Upper lobe of right lung (tissue), 1 donor: ENCODE measurements around the gene TNS1. TPM values are rescaled to one million over a fixed set of nuclear protein-coding genes. Genes with fewer than 3 reads are reported as not detected.

ENCODE experiments used
- ATAC-seq: fragments of 200-7000 bp; cut with Tn5 transposase; one replicate; pipeline ENCODE4 v1.9.1; 2020; ENCODE audit warnings: mild to moderate bottlenecking, moderate library complexity
- DNase-seq: peaks from one replicate; pipeline ENCODE4 v3.0.0-alpha.2; 2020
- H3K27ac ChIP-seq: fragments of 200-600 bp; one replicate; pipeline ENCODE4 v1.8.0; 2022
- H3K27me3 ChIP-seq: fragments of 200-600 bp; one replicate; pipeline ENCODE4 v1.8.0; 2022; ENCODE audit warnings: mild to moderate bottlenecking
- H3K36me3 ChIP-seq: fragments of 200-600 bp; one replicate; pipeline ENCODE4 v1.8.0; 2022
- H3K4me1 ChIP-seq: fragments of 200-600 bp; one replicate; pipeline ENCODE4 v1.8.0; 2022
- H3K4me3 ChIP-seq: fragments of 200-600 bp; one replicate; pipeline ENCODE4 v1.8.0; 2022; ENCODE audit warnings: mild to moderate bottlenecking
- H3K9me3 ChIP-seq: fragments of 200-600 bp; one replicate; pipeline ENCODE4 v1.8.0; 2022
- CTCF ChIP-seq: fragments of 200-600 bp; IDR thresholded peaks from one replicate; pipeline ENCODE4 v1.8.0; 2022; ENCODE audit warnings: antibody characterized with exemption
- intact Hi-C: fragments of 100-400 bp; cut with DNase I; formaldehyde crosslinking; loops from one replicate; pipeline ENCODE4 v1.11.0; 2022
- total RNA-seq: library from RNA; stranded (reverse); fragmentation: NEBNext Ultra II Directional; extraction: Animal tissue kit (Norgen Biotek cat#: 25700); gene quantifications from one replicate; pipeline ENCODE4 v1.2.1, GENCODE V29; 2021
- donor health status: DM: no; HTN: yes; CAD: no; lungs with severe emphysema.

TNS1 gene
- total RNA-seq, 1 donor from 2014 or later: 669 TPM

- Histone ChIP-seq H3K36me3 (peaks cover 78% of the 10 kb centered on the region), H3K27ac (peak overlapping the region; percentile 2), H3K4me1 (peaks cover 78% of the 10 kb centered on the region), H3K4me3 (no peak overlapping the region), H3K9me3 (no peaks in the 10 kb centered on the region), H3K27me3 (no peaks in the 10 kb centered on the region)
- TF ChIP-seq CTCF: no peak
- ATAC-seq: no peak
- DNase-seq: no peak
- intact Hi-C loops: no loop called here
Measured at GRCh38 chr2:217845301-217845700, 157.5 kb downstream of the TNS1 start.

- DNase-seq (no peak), ATAC-seq (no peak)
- Histone ChIP-seq H3K4me3 (no peak overlapping the region), H3K27ac (peak overlapping the region; percentile 2), H3K9me3 (no peaks in the 10 kb centered on the region), H3K27me3 (no peaks in the 10 kb centered on the region), H3K36me3 (peaks cover 84% of the 10 kb centered on the region), H3K4me1 (peaks cover 78% of the 10 kb centered on the region)
- intact Hi-C loops: no loop called here
- no peak for TF ChIP-seq CTCF
Measured at GRCh38 chr2:217844696-217845095, 158.1 kb downstream of the TNS1 start.

GRCh38 chr2:217843324-217843723 is 159.5 kb downstream of the TNS1 start:
- Histone ChIP-seq H3K4me3 (no peak overlapping the region), H3K4me1 (peaks cover 82% of the 10 kb centered on the region), H3K27me3 (no peaks in the 10 kb centered on the region), H3K36me3 (peaks cover 78% of the 10 kb centered on the region), H3K9me3 (no peaks in the 10 kb centered on the region), H3K27ac (peak overlapping the region; percentile 81)
- ATAC-seq (no peak), DNase-seq (no peak)
- no peak for TF ChIP-seq CTCF
- intact Hi-C loops: no loop called here

- Histone ChIP-seq H3K4me3 (no peak overlapping the region), H3K27me3 (no peaks in the 10 kb centered on the region), H3K27ac (peak overlapping the region; percentile 81), H3K9me3 (no peaks in the 10 kb centered on the region), H3K36me3 (peaks cover 64% of the 10 kb centered on the region), H3K4me1 (peaks cover 81% of the 10 kb centered on the region)
- DNase-seq: no peak
- no peak for ATAC-seq
- intact Hi-C loops: no loop called here
- no peak for TF ChIP-seq CTCF
Measured at GRCh38 chr2:217842017-217842416, 160.8 kb downstream of the TNS1 start.

- no peaks in the 10 kb centered on the region for H3K9me3 ChIP-seq
- no peaks in the 10 kb centered on the region for H3K27me3 ChIP-seq
- no peak for DNase-seq
- peaks cover 78% of the 10 kb centered on the region for H3K4me1 ChIP-seq
- ATAC-seq: no peak
- intact Hi-C loops: no loop called here
- H3K27ac ChIP-seq: peak overlapping the region; percentile 81
- no peak for TF ChIP-seq CTCF
- no peak overlapping the region for H3K4me3 ChIP-seq
- peaks cover 57% of the 10 kb centered on the region for H3K36me3 ChIP-seq
Measured at GRCh38 chr2:217840522-217840921, 162.3 kb downstream of the TNS1 start.

GRCh38 chr2:217839750-217840107 is 163.1 kb downstream of the TNS1 start:
- TF ChIP-seq CTCF: no peak

More at GRCh38 chr2:217839750-217840107, 163.1 kb downstream of the TNS1 start:
- peaks cover 81% of the 10 kb centered on the region for H3K4me1 ChIP-seq
- peak overlapping the region; percentile 81 for H3K27ac ChIP-seq
- peaks cover 57% of the 10 kb centered on the region for H3K36me3 ChIP-seq
- H3K27me3 ChIP-seq: no peaks in the 10 kb centered on the region
- no peak overlapping the region for H3K4me3 ChIP-seq
- intact Hi-C loops: no loop called here
- ATAC-seq (no peak), DNase-seq (no peak)
- no peaks in the 10 kb centered on the region for H3K9me3 ChIP-seq
